Sigmoid colon (tissue), 4 donors: ENCODE results near the gene ZP4.

Experiments used
- CTCF ChIP-seq, 4 experiments: fragments of 450-650 bp in 3 of 4; fragments of 200-600 bp in 1 of 4; IDR thresholded peaks; one replicate each; pipeline ENCODE4 v1.5.1; 2016 to 2019; ENCODE audit warnings: antibody characterized with exemption in 4 of 4, mild to moderate bottlenecking in 3 of 4, moderate library complexity in 2 of 4
- EP300 ChIP-seq, 4 donors: sonication (generic); formaldehyde crosslinking; IDR thresholded peaks; one replicate each; pipeline ENCODE4 v1.6.1; 2017; ENCODE audit warnings: antibody characterized with exemption in 4 of 4
- POLR2A ChIP-seq, 2 donors: fragments of 450-650 bp; IDR thresholded peaks; one replicate each; pipeline ENCODE4 v1.6.1; 2016; ENCODE audit warnings: antibody characterized with exemption in 2 of 2, mild to moderate bottlenecking in 2 of 2, moderate library complexity in 2 of 2

GRCh38 chr1:237861944-237862343, 28.8 kb downstream of the ZP4 start:
- no peak for TF ChIP-seq CTCF (IDR thresholded peaks at IDR 0.05)
- TF ChIP-seq POLR2A (IDR thresholded peaks at IDR 0.05): no peak
- no peak for TF ChIP-seq EP300 (IDR thresholded peaks at IDR 0.05)
